Endothelial cell of umbilical vein (primary cell): ENCODE data around the gene WAC. TPM values are rescaled to one million over a fixed set of nuclear protein-coding genes. Genes with fewer than 3 reads are reported as not detected.

Experiments
- BruUV-seq: library from RNA; stranded (reverse); fragments of 400-500 nt; replicated peaks from 2 replicates; lab custom pipeline; 2021; lab: Mats Ljungman, UMichigan
- CTCF ChIA-PET: fragments of 300-600, 350-600 bp; sonication (Branson Sonifier 250); formaldehyde crosslinking; loops from one replicate; lab custom pipeline; 2021; ENCODE audit warnings: antibody characterized with exemption, inconsistent platforms; lab: Charles Lee
- POLR2A ChIA-PET: fragments of 300-600, 350-600 bp; sonication (Branson Sonifier 250); formaldehyde crosslinking; loops from one replicate; lab custom pipeline; 2021; ENCODE audit warnings: antibody characterized with exemption, inconsistent platforms; lab: Charles Lee
- DNase-seq: peaks from one replicate; pipeline ENCODE4 v3.0.0-alpha.2; 2011; ENCODE audit warnings: low read depth, low spot score
- FAIRE-seq: peaks from 2 replicates; lab custom pipeline; 2011; peaks lifted over from hg19 to GRCh38; lab: Jason Lieb, UNC
- H2AFZ ChIP-seq: 2 replicates; pipeline ENCODE4 v1.6.0; 2012; ENCODE audit warnings: low read depth, low read length, control low read depth, inconsistent platforms
- H3K27ac ChIP-seq: 2 replicates; pipeline ENCODE4 v1.5.1; 2011; ENCODE audit warnings: low read depth, mild to moderate bottlenecking, control low read depth, low read length, moderate library complexity; ENCODE audit not compliant: insufficient read depth
- H3K27me3 ChIP-seq, 2 experiments: 2 replicates each; pipeline versions ENCODE4 v1.6.0 to v1.6.1; 2011; ENCODE audit warnings: low read length in 2 of 2, mixed read lengths in 1 of 2; ENCODE audit not compliant: control insufficient read depth in 2 of 2, insufficient read depth in 2 of 2
- H3K36me3 ChIP-seq, 2 experiments: 2 replicates in 1 of 2; 3 replicates in 1 of 2; pipeline ENCODE4 v1.5.1; 2011; ENCODE audit warnings: low read length in 2 of 2, mild to moderate bottlenecking in 1 of 2, moderate library complexity in 1 of 2; ENCODE audit not compliant: control insufficient read depth in 2 of 2, insufficient read depth in 2 of 2; ENCODE audit errors: extremely low read depth in 1 of 2
- H3K4me1 ChIP-seq: 3 replicates; pipeline ENCODE4 v1.5.1; 2011; ENCODE audit warnings: mild to moderate bottlenecking, low read length; ENCODE audit not compliant: control insufficient read depth, insufficient read depth; ENCODE audit errors: extremely low read depth
- H3K4me2 ChIP-seq: 2 replicates; pipeline ENCODE4 v1.6.1; 2011; ENCODE audit warnings: low read length, control low read depth, mixed read lengths; ENCODE audit not compliant: insufficient read depth
- H3K4me3 ChIP-seq, 3 experiments: fragments of 200-600 bp in 1 of 3; sonication (generic), shearing (Covaris generic) in 1 of 3; replicated peaks in 1 of 3; 2 replicates each; pipeline ENCODE4 v1.5.1; 2011 to 2016; ENCODE audit warnings: control low read depth in 3 of 3, low read length in 3 of 3, mild to moderate bottlenecking in 2 of 3, inconsistent platforms in 1 of 3, low read depth in 1 of 3, moderate library complexity in 1 of 3; ENCODE audit not compliant: insufficient read depth in 1 of 3
- H3K79me2 ChIP-seq: 2 replicates; pipeline ENCODE4 v1.6.0; 2012; ENCODE audit warnings: low read length, inconsistent platforms; ENCODE audit not compliant: control insufficient read depth, insufficient read depth
- H3K9ac ChIP-seq: replicated peaks from 2 replicates; pipeline ENCODE3; 2011; ENCODE audit warnings: low read length, control low read depth; ENCODE audit not compliant: insufficient read depth; ENCODE audit errors: extremely low read depth
- H3K9me1 ChIP-seq: replicated peaks from 3 replicates; pipeline ENCODE4 v1.6.0; 2011; ENCODE audit warnings: mild to moderate bottlenecking, low read length; ENCODE audit not compliant: control insufficient read depth, insufficient read depth; ENCODE audit errors: extremely low read depth
- H3K9me3 ChIP-seq: replicated peaks from 2 replicates; pipeline ENCODE4 v1.5.1; 2012; ENCODE audit warnings: low read length, inconsistent platforms; ENCODE audit not compliant: control insufficient read depth, insufficient read depth
- H4K20me1 ChIP-seq: replicated peaks from 2 replicates; pipeline ENCODE3; 2011; ENCODE audit warnings: mild to moderate bottlenecking, low read length; ENCODE audit not compliant: control insufficient read depth, insufficient read depth; ENCODE audit errors: extremely low read depth
- CTCF ChIP-seq, 2 donors: IDR thresholded peaks; 1 replicate in 1 of 2; 2 replicates in 1 of 2; pipeline ENCODE4 v1.5.1; 2011; ENCODE audit warnings: low read length in 2 of 2, mild to moderate bottlenecking in 2 of 2, moderate library complexity in 2 of 2, control low read depth in 1 of 2, inconsistent platforms in 1 of 2, low read depth in 1 of 2; ENCODE audit not compliant: insufficient read depth in 1 of 2; ENCODE audit errors: extremely low read depth in 1 of 2
- EZH2 ChIP-seq: IDR thresholded peaks from 2 replicates; pipeline ENCODE4 v1.6.1; 2012; ENCODE audit warnings: borderline replicate concordance, low read depth, mild to moderate bottlenecking, moderate library complexity, low read length, inconsistent platforms; ENCODE audit not compliant: severe bottlenecking
- FOS ChIP-seq: IDR thresholded peaks from 2 replicates; pipeline ENCODE4 v1.6.1; 2011; ENCODE audit warnings: mild to moderate bottlenecking, low read length, moderate library complexity, borderline replicate concordance; ENCODE audit not compliant: insufficient read depth
- GATA2 ChIP-seq: IDR thresholded peaks from 2 replicates; pipeline ENCODE4 v1.7.0; 2011; ENCODE audit warnings: low read depth, mild to moderate bottlenecking, moderate library complexity, mixed read lengths, low read length; ENCODE audit not compliant: insufficient read length, insufficient read depth
- JUN ChIP-seq: IDR thresholded peaks from 2 replicates; pipeline ENCODE4 v1.6.1; 2011; ENCODE audit warnings: borderline replicate concordance, low read depth; ENCODE audit not compliant: insufficient read length, insufficient read depth
- MYC ChIP-seq: IDR thresholded peaks from one replicate; pipeline ENCODE4 v1.6.1; 2011; ENCODE audit warnings: mild to moderate bottlenecking, low read depth, low read length
- POLR2A ChIP-seq: IDR thresholded peaks from 2 replicates; pipeline ENCODE4 v1.6.1; 2012; ENCODE audit warnings: low read depth, mild to moderate bottlenecking, control low read depth, low read length
- POLR2AphosphoS5 ChIP-seq: IDR thresholded peaks from 2 replicates; pipeline ENCODE4 v1.6.1; 2012; ENCODE audit warnings: low read depth, mild to moderate bottlenecking, control low read depth, low read length, moderate library complexity; ENCODE audit not compliant: insufficient read depth
- dilution Hi-C: fragments of 300-500 bp; cut with MboI; formaldehyde crosslinking; loops from one replicate; pipeline ENCODE4 v1.15.0; 2019; ENCODE audit warnings: low sequenced_read_pairs; ENCODE audit not compliant: extremely low pct_ligation_motif_present
- intact Hi-C: fragments of 100-400 bp; cut with micrococcal nuclease; formaldehyde crosslinking; loops from one replicate; pipeline ENCODE4 v1.10.0; 2022
- polyA plus RNA-seq, 4 experiments: library from polyadenylated mRNA; depleted of rRNA in 3 of 4; stranded (reverse) in 3 of 4; unstranded in 1 of 4; fragments of >200 nt; gene quantifications; 2 replicates each; pipeline versions ENCODE4 v1.2.1 to v1.2.3, GENCODE V29; 2011 to 2012; ENCODE audit warnings: missing spikeins in 1 of 4
- total RNA-seq: library from RNA; stranded (reverse); gene quantifications from 2 replicates; pipeline ENCODE4 v1.2.3, GENCODE V29; 2021
- TF ChIP-seq, protein P1 (sequence below): IDR thresholded peaks from 2 replicates; pipeline ENCODE4 v1.6.1; 2011; ENCODE audit not compliant: insufficient read depth, insufficient read length

The WAC gene
- total and polyA plus RNA-seq, 2 donors (not counting 3 experiments of a cell fraction or from before 2014, with no cell fraction given): 49.2 to 101 TPM

- dilution Hi-C loops (no loop called here), intact Hi-C loops (no loop called here)
- Histone ChIP-seq H3K79me2 (no peaks in the 10 kb centered on the region), H3K9me3 (no peaks in the 10 kb centered on the region), H3K27ac (no peak overlapping the region), H3K9ac (no peak overlapping the region), H4K20me1 (no peaks in the 10 kb centered on the region), H2AFZ (no peak overlapping the region), H3K4me2 (no peak overlapping the region), H3K9me1 (no peaks in the 10 kb centered on the region), H3K27me3 (no peaks in the 10 kb centered on the region), H3K36me3 (no peaks in the 10 kb centered on the region), H3K4me3 (no peak overlapping the region), H3K4me1 (no peaks in the 10 kb centered on the region)
- FAIRE-seq (no peak), DNase-seq (no peak)
- TF ChIP-seq POLR2AphosphoS5 (no peak), GATA2 (no peak), MYC (no peak), EZH2 (no peak), CTCF (IDR thresholded peaks at IDR 0.05; ENCODE audit: extremely low read depth in 1 of 2, insufficient read depth in 1 of 2, low read depth in 1 of 2, low read length in 2 of 2) (no peak), POLR2A (no peak), FOS (no peak), JUN (no peak)
- TF ChIP-seq, protein P1, sequence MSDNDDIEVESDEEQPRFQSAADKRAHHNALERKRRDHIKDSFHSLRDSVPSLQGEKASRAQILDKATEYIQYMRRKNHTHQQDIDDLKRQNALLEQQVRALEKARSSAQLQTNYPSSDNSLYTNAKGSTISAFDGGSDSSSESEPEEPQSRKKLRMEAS: no peak
- POLR2A ChIA-PET: no interaction called here
- no TSS peak for BruUV-seq
- CTCF ChIA-PET: no interaction called here
These were observed 36.9 kb upstream of the WAC start for GRCh38 chr10:28496017-28496416.
